Natural killer cell (primary cell): ENCODE measurements around the gene SH2D5. TPM values are rescaled to one million over a fixed set of nuclear protein-coding genes. Genes with fewer than 3 reads are reported as not detected.

Source experiments
- ATAC-seq, 3 donors: fragments of 150-1000 bp in 2 of 3; fragments of 200-7000 bp in 1 of 3; cut with Tn5 transposase; 1 replicate in 1 of 3; 2 replicates in 2 of 3; pipeline ENCODE4 v1.10.0; 2021; ENCODE audit warnings: mild to moderate bottlenecking in 2 of 3, moderate library complexity in 2 of 3
- DNase-seq, 2 donors: peaks; one replicate each; pipeline versions ENCODE4 v3.0.0 to v3.0.0-alpha.2; 2013 to 2021; ENCODE audit warnings: mixed read lengths in 1 of 2
- H3K27ac ChIP-seq: one replicate; pipeline ENCODE4 v1.5.1; 2013; ENCODE audit warnings: mild to moderate bottlenecking, low read length
- H3K27me3 ChIP-seq: one replicate; pipeline ENCODE4 v1.6.1; 2013; ENCODE audit warnings: low read length; ENCODE audit not compliant: control insufficient read depth, insufficient read depth
- H3K36me3 ChIP-seq: one replicate; pipeline ENCODE4 v1.6.1; 2013; ENCODE audit warnings: low read length; ENCODE audit not compliant: control insufficient read depth, insufficient read depth
- H3K4me1 ChIP-seq: one replicate; pipeline ENCODE4 v1.6.1; 2013; ENCODE audit warnings: low read length; ENCODE audit not compliant: control insufficient read depth, insufficient read depth
- H3K4me3 ChIP-seq: one replicate; pipeline ENCODE4 v1.5.1; 2013; ENCODE audit warnings: low read length
- H3K9me3 ChIP-seq: one replicate; pipeline ENCODE4 v1.6.1; 2013; ENCODE audit warnings: low read length; ENCODE audit not compliant: control insufficient read depth, insufficient read depth
- H3K27ac Mint-ChIP-seq, 2 donors: one replicate each; pipeline ENCODE4 v1.8.0; 2022; ENCODE audit warnings: mild to moderate bottlenecking in 2 of 2, mixed read lengths in 2 of 2, moderate library complexity in 1 of 2
- H3K27me3 Mint-ChIP-seq, 2 donors: one replicate each; pipeline ENCODE4 v1.8.0; 2022; ENCODE audit warnings: low read depth in 2 of 2, mixed read lengths in 2 of 2
- H3K36me3 Mint-ChIP-seq: one replicate; pipeline ENCODE4 v1.8.0; 2022; ENCODE audit warnings: mixed read lengths
- H3K4me1 Mint-ChIP-seq, 2 donors: one replicate each; pipeline ENCODE4 v1.8.0; 2022; ENCODE audit warnings: mixed read lengths in 2 of 2
- H3K4me3 Mint-ChIP-seq: one replicate; pipeline ENCODE4 v1.8.0; 2022; ENCODE audit warnings: mild to moderate bottlenecking, moderate library complexity, mixed read lengths
- H3K9me3 Mint-ChIP-seq, 2 donors: one replicate each; pipeline ENCODE4 v1.8.0; 2022; ENCODE audit warnings: mixed read lengths in 2 of 2
- CTCF ChIP-seq: fragments of 200-600 bp; IDR thresholded peaks from one replicate; pipeline ENCODE4 v1.8.0; 2022; ENCODE audit warnings: antibody characterized with exemption
- WGBS: methylation state at CpG from one replicate; pipeline ENCODE4 v1.1.7; 2013; ENCODE audit warnings: missing lambda C conversion rate; ENCODE audit not compliant: insufficient coverage; 5-methylcytosine and 5-hydroxymethylcytosine counted together
- intact Hi-C: fragments of 100-400 bp; cut with micrococcal nuclease; formaldehyde crosslinking; loops from one replicate; pipeline ENCODE4 v1.14.2; 2022
- total RNA-seq, 4 donors: library from RNA; stranded (reverse); fragments of 120-200 nt in 1 of 4; gene quantifications; one replicate each; pipeline versions ENCODE4 v1.2.3 to v1.2.4, GENCODE V29; 2013 to 2022

The SH2D5 gene
- total RNA-seq, 3 donors from 2014 or later (not counting 1 experiment from before 2014, with no cell fraction given): not detected

- Histone ChIP-seq H3K27ac (no peak overlapping the region), H3K4me1 (peaks cover 9% of the 10 kb centered on the region), H3K4me3 (no peak overlapping the region), H3K9me3 (no peaks in the 10 kb centered on the region), H3K27me3 (no peaks in the 10 kb centered on the region), H3K36me3 (no peaks in the 10 kb centered on the region)
- Mint-ChIP-seq H3K4me1 (no peaks in the 10 kb centered on the region), H3K27ac (no peak overlapping the region), H3K4me3 (no peak overlapping the region), H3K36me3 (no peaks in the 10 kb centered on the region), H3K9me3 (no peaks in the 10 kb centered on the region), H3K27me3 (no peaks in the 10 kb centered on the region)
- TF ChIP-seq CTCF: no peak
- WGBS: 86% methylated on average over 26 of the region's 26 CpGs
- intact Hi-C loops: no loop called here
- no peak for ATAC-seq
- DNase-seq: no peak
Observed at GRCh38 chr1:20686883-20687725, 45.4 kb downstream of the SH2D5 start.

GRCh38 chr1:20685741-20686140, 46.8 kb downstream of the SH2D5 start:
- Mint-ChIP-seq H3K36me3 (no peaks in the 10 kb centered on the region), H3K27ac (no peak overlapping the region), H3K4me1 (no peaks in the 10 kb centered on the region), H3K27me3 (no peaks in the 10 kb centered on the region), H3K4me3 (no peak overlapping the region), H3K9me3 (no peaks in the 10 kb centered on the region)
- ATAC-seq (no peak), DNase-seq (no peak)
- no peaks in the 10 kb centered on the region for H3K36me3 ChIP-seq
- H3K27ac ChIP-seq: no peak overlapping the region
- H3K9me3 ChIP-seq: no peaks in the 10 kb centered on the region
- no peak for TF ChIP-seq CTCF
- no peak overlapping the region for H3K4me3 ChIP-seq
- WGBS: 90% methylated on average over 10 of the region's 12 CpGs
- no peaks in the 10 kb centered on the region for H3K27me3 ChIP-seq
- intact Hi-C loops: no loop called here
- H3K4me1 ChIP-seq: peaks cover 9% of the 10 kb centered on the region

- intact Hi-C loops: no loop called here
- no peaks in the 10 kb centered on the region for H3K4me1 Mint-ChIP-seq
Observed at GRCh38 chr1:20685099-20685662, 47.3 kb downstream of the SH2D5 start.

More at GRCh38 chr1:20685099-20685662, 47.3 kb downstream of the SH2D5 start:
- ATAC-seq: no peak
- Histone ChIP-seq H3K36me3 (no peaks in the 10 kb centered on the region), H3K4me1 (peaks cover 9% of the 10 kb centered on the region), H3K27ac (no peak overlapping the region), H3K27me3 (no peaks in the 10 kb centered on the region), H3K4me3 (no peak overlapping the region), H3K9me3 (no peaks in the 10 kb centered on the region)
- Mint-ChIP-seq H3K36me3 (no peaks in the 10 kb centered on the region), H3K27ac (no peak overlapping the region), H3K27me3 (no peaks in the 10 kb centered on the region), H3K4me3 (no peak overlapping the region), H3K9me3 (no peaks in the 10 kb centered on the region)
- DNase-seq: no peak
- 91% methylated on average over 19 of the region's 21 CpGs for whole genome bisulfite sequencing
- no peak for TF ChIP-seq CTCF
